Activated CD4-positive, alpha-beta memory T cell treated with anti-CD3 and anti-CD28 coated beads for 36 hours (primary cell): Measurements from ENCODE around the gene PSMB7. TPM values are rescaled to one million over a fixed set of nuclear protein-coding genes. Genes with fewer than 3 reads are reported as not detected.
A peak's percentile ranks its signal among the peaks of the same experiment; 100 is the strongest.

ENCODE experiments used
- CTCF ChIA-PET: fragments of 350-600 bp; sonication (Branson Sonifier 250); formaldehyde crosslinking; loops from one replicate; lab custom pipeline; 2021; ENCODE audit warnings: antibody characterized with exemption, inconsistent platforms; lab: Charles Lee
- POLR2A ChIA-PET: fragments of 350-600 bp; sonication (Branson Sonifier 250); formaldehyde crosslinking; loops from one replicate; lab custom pipeline; 2021; ENCODE audit warnings: antibody characterized with exemption; lab: Charles Lee
- DNase-seq: peaks from one replicate; pipeline ENCODE4 v3.0.0-alpha.2; 2020
- H3K27ac Mint-ChIP-seq: one replicate; pipeline ENCODE4 v1.8.0; 2021; ENCODE audit warnings: mixed read lengths
- H3K27me3 Mint-ChIP-seq: one replicate; pipeline ENCODE4 v1.8.0; 2021; ENCODE audit warnings: mixed read lengths
- H3K36me3 Mint-ChIP-seq: one replicate; pipeline ENCODE4 v1.8.0; 2021; ENCODE audit warnings: mixed read lengths
- H3K4me1 Mint-ChIP-seq: one replicate; pipeline ENCODE4 v1.8.0; 2021; ENCODE audit warnings: low read depth, mixed read lengths
- H3K4me3 Mint-ChIP-seq: one replicate; pipeline ENCODE4 v1.8.0; 2021; ENCODE audit warnings: mild to moderate bottlenecking, mixed read lengths
- H3K9me3 Mint-ChIP-seq: one replicate; pipeline ENCODE4 v1.8.0; 2021; ENCODE audit warnings: mixed read lengths
- intact Hi-C: fragments of 100-400 bp; cut with micrococcal nuclease; formaldehyde crosslinking; loops from one replicate; pipeline ENCODE4 v1.15.1; 2023
- total RNA-seq, 2 experiments: library from RNA; stranded (reverse); gene quantifications; one replicate each; pipeline ENCODE4 v1.2.3, GENCODE V29; 2021

PSMB7 gene
- total RNA-seq, 2 experiments from 2014 or later: 156 TPM

GRCh38 chr9:124399968-124400940 lies 15.0 kb downstream of the PSMB7 start:
- intact Hi-C loops: no loop called here
- no peak overlapping the region for H3K27ac Mint-ChIP-seq
- H3K36me3 Mint-ChIP-seq: peaks cover 27% of the 10 kb centered on the region

GRCh38 chr9:124399323-124399967 lies 15.8 kb downstream of the PSMB7 start:
- no peak overlapping the region for H3K4me3 Mint-ChIP-seq
- no peaks in the 10 kb centered on the region for H3K27me3 Mint-ChIP-seq
- H3K36me3 Mint-ChIP-seq: peaks cover 24% of the 10 kb centered on the region
- no peak overlapping the region for H3K27ac Mint-ChIP-seq
- CTCF ChIA-PET: interaction anchor here (0.7 to 2.3 kb wide), 3 partner anchors 16 to 273 kb away, joined by 4 to 14 read pairs (median 7); partner anchors contain the start of gene PSMB7
- POLR2A ChIA-PET: no interaction called here
- peaks cover 24% of the 10 kb centered on the region for H3K4me1 Mint-ChIP-seq
- H3K9me3 Mint-ChIP-seq: no peaks in the 10 kb centered on the region
- DNase-seq: no peak
- intact Hi-C loops: no loop called here

More at GRCh38 chr9:124399968-124400940, 15.0 kb downstream of the PSMB7 start:
- Mint-ChIP-seq H3K4me3 (no peak overlapping the region), H3K4me1 (peaks cover 16% of the 10 kb centered on the region), H3K9me3 (no peaks in the 10 kb centered on the region), H3K27me3 (no peaks in the 10 kb centered on the region)
- ChIA-PET CTCF (interaction anchor here (0.7 to 2.3 kb wide), 3 partner anchors 15 to 274 kb away, joined by 3 to 14 read pairs (median 4); partner anchors contain the start of gene PSMB7), POLR2A (interaction anchor here (1.1 kb wide), 1 partner anchor 11 kb away, joined by 3 read pairs; no protein-coding TSS in a partner anchor)
- no peak for DNase-seq

- Mint-ChIP-seq H3K4me1 (peaks cover 29% of the 10 kb centered on the region), H3K9me3 (no peaks in the 10 kb centered on the region), H3K27ac (no peak overlapping the region), H3K36me3 (peaks cover 17% of the 10 kb centered on the region), H3K27me3 (no peaks in the 10 kb centered on the region), H3K4me3 (no peak overlapping the region)
- no peak for DNase-seq
- POLR2A ChIA-PET: no interaction called here
- CTCF ChIA-PET: interaction anchor here (0.6 to 2.3 kb wide), 7 partner anchors 9 to 1562 kb away, joined by 3 to 14 read pairs (median 3); partner anchors contain the start of gene PSMB7
- intact Hi-C loops: no loop called here
Observed at GRCh38 chr9:124398191-124398935, 16.9 kb downstream of the PSMB7 start.

- ChIA-PET POLR2A (no interaction called here), CTCF (interaction anchor here (1.4 to 6.0 kb wide), 3 partner anchors 10 to 356 kb away, joined by 3 to 30 read pairs (median 5); no protein-coding TSS in a partner anchor)
- H3K36me3 Mint-ChIP-seq: peaks cover 11% of the 10 kb centered on the region
- intact Hi-C loops: no loop called here
- H3K27ac Mint-ChIP-seq: no peak overlapping the region
- H3K4me1 Mint-ChIP-seq: peaks cover 48% of the 10 kb centered on the region
- H3K27me3 Mint-ChIP-seq: no peaks in the 10 kb centered on the region
- H3K9me3 Mint-ChIP-seq: no peaks in the 10 kb centered on the region
- H3K4me3 Mint-ChIP-seq: no peak overlapping the region
- DNase-seq: no peak
Observed at GRCh38 chr9:124395826-124396225, 19.4 kb downstream of the PSMB7 start.

- H3K4me1 Mint-ChIP-seq: peaks cover 58% of the 10 kb centered on the region
- no peaks in the 10 kb centered on the region for H3K27me3 Mint-ChIP-seq
- no peak for DNase-seq
- ChIA-PET POLR2A (no interaction called here), CTCF (interaction anchor here (0.7 to 6.0 kb wide), 6 partner anchors 9 to 354 kb away, joined by 3 to 30 read pairs (median 3); no protein-coding TSS in a partner anchor)
- H3K27ac Mint-ChIP-seq: peak overlapping the region; percentile 72
- H3K9me3 Mint-ChIP-seq: no peaks in the 10 kb centered on the region
- H3K4me3 Mint-ChIP-seq: no peak overlapping the region
- peaks cover 7% of the 10 kb centered on the region for H3K36me3 Mint-ChIP-seq
- intact Hi-C loops: loop anchor here (1.0 to 5.0 kb wide), 2 partner anchors 28 to 267 kb away; no protein-coding TSS in a partner anchor
Observed at GRCh38 chr9:124394596-124394995, 20.6 kb downstream of the PSMB7 start.

GRCh38 chr9:124394167-124394566 lies 21.1 kb downstream of the PSMB7 start:
- Mint-ChIP-seq H3K4me3 (no peak overlapping the region), H3K4me1 (peaks cover 60% of the 10 kb centered on the region)
- CTCF ChIA-PET: interaction anchor here (1.1 to 6.0 kb wide), 5 partner anchors 9 to 354 kb away, joined by 3 to 30 read pairs (median 3); no protein-coding TSS in a partner anchor

GRCh38 chr9:124392871-124393460 lies 22.3 kb downstream of the PSMB7 start:
- POLR2A ChIA-PET: interaction anchor here (0.5 kb wide), 1 partner anchor 182 kb away, joined by 4 read pairs; no protein-coding TSS in a partner anchor
- no peaks in the 10 kb centered on the region for H3K27me3 Mint-ChIP-seq
- peaks cover 66% of the 10 kb centered on the region for H3K4me1 Mint-ChIP-seq
- H3K9me3 Mint-ChIP-seq: no peaks in the 10 kb centered on the region
- H3K27ac Mint-ChIP-seq: no peak overlapping the region
- no peak overlapping the region for H3K4me3 Mint-ChIP-seq
- peaks cover 3% of the 10 kb centered on the region for H3K36me3 Mint-ChIP-seq
- CTCF ChIA-PET: interaction anchor here (1.1 to 6.0 kb wide), 5 partner anchors 9 to 353 kb away, joined by 3 to 30 read pairs (median 3); no protein-coding TSS in a partner anchor
- intact Hi-C loops: loop anchor here (5.0 kb wide), 1 partner anchor 266 kb away; no protein-coding TSS in a partner anchor
- peak; percentile 34 for DNase-seq

More at GRCh38 chr9:124394167-124394566, 21.1 kb downstream of the PSMB7 start:
- Mint-ChIP-seq H3K9me3 (no peaks in the 10 kb centered on the region), H3K27ac (peak overlapping the region; percentile 72), H3K27me3 (no peaks in the 10 kb centered on the region), H3K36me3 (peaks cover 5% of the 10 kb centered on the region)
- intact Hi-C loops: loop anchor here (1.0 to 5.0 kb wide), 2 partner anchors 28 to 267 kb away; no protein-coding TSS in a partner anchor
- POLR2A ChIA-PET: no interaction called here
- peak; percentile 15 for DNase-seq

- Mint-ChIP-seq H3K9me3 (no peaks in the 10 kb centered on the region), H3K27ac (no peak overlapping the region), H3K27me3 (no peaks in the 10 kb centered on the region), H3K4me3 (no peak overlapping the region), H3K36me3 (peaks cover 3% of the 10 kb centered on the region), H3K4me1 (peaks cover 68% of the 10 kb centered on the region)
- ChIA-PET POLR2A (no interaction called here), CTCF (interaction anchor here (1.1 to 6.0 kb wide), 4 partner anchors 9 to 353 kb away, joined by 3 to 30 read pairs (median 4); no protein-coding TSS in a partner anchor)
- no peak for DNase-seq
- intact Hi-C loops: loop anchor here (5.0 kb wide), 1 partner anchor 265 kb away; no protein-coding TSS in a partner anchor
Observed at GRCh38 chr9:124392254-124392870, 22.9 kb downstream of the PSMB7 start.

- H3K4me3 Mint-ChIP-seq: no peak overlapping the region
- CTCF ChIA-PET: interaction anchor here (0.5 to 6.0 kb wide), 3 partner anchors 19 to 265 kb away, joined by 3 to 30 read pairs (median 3); no protein-coding TSS in a partner anchor
- H3K9me3 Mint-ChIP-seq: no peaks in the 10 kb centered on the region
- intact Hi-C loops: loop anchor here (5.0 kb wide), 1 partner anchor 264 kb away; no protein-coding TSS in a partner anchor
- POLR2A ChIA-PET: no interaction called here
- no peak overlapping the region for H3K27ac Mint-ChIP-seq
- no peaks in the 10 kb centered on the region for H3K27me3 Mint-ChIP-seq
- peaks cover 3% of the 10 kb centered on the region for H3K36me3 Mint-ChIP-seq
- H3K4me1 Mint-ChIP-seq: peaks cover 64% of the 10 kb centered on the region
- DNase-seq: no peak
Observed at GRCh38 chr9:124390794-124391658, 24.2 kb downstream of the PSMB7 start.
